Bronchial epithelial cell (primary cell): ENCODE measurements around the gene SERTAD4. TPM values are rescaled to one million over a fixed set of nuclear protein-coding genes. Genes with fewer than 3 reads are reported as not detected.

ENCODE experiments used
- DNase-seq: peaks from one replicate; pipeline ENCODE4 v3.0.0-alpha.2; 2010; ENCODE audit warnings: low read depth
- FAIRE-seq: peaks from 2 replicates; lab custom pipeline; 2011; peaks lifted over from hg19 to GRCh38; lab: Jason Lieb, UNC
- H3K27me3 ChIP-seq: 2 replicates; pipeline ENCODE4 v1.5.1; 2011; ENCODE audit warnings: low read length; ENCODE audit not compliant: control insufficient read depth, insufficient read depth
- H3K36me3 ChIP-seq: 2 replicates; pipeline ENCODE4 v1.5.1; 2011; ENCODE audit warnings: low read length; ENCODE audit not compliant: control insufficient read depth, insufficient read depth
- H3K4me3 ChIP-seq: 2 replicates; pipeline ENCODE4 v1.5.1; 2011; ENCODE audit warnings: mild to moderate bottlenecking, low read depth, low read length, control low read depth
- CTCF ChIP-seq: IDR thresholded peaks from 2 replicates; pipeline ENCODE4 v1.5.1; 2011; ENCODE audit warnings: mild to moderate bottlenecking, moderate library complexity, low read length, control low read depth, inconsistent platforms; ENCODE audit not compliant: insufficient read depth, severe bottlenecking
- total RNA-seq: library from RNA; depleted of rRNA; stranded (reverse); fragments of >200 nt; gene quantifications from 2 replicates; pipeline ENCODE4 v1.2.1, GENCODE V29; 2014

Gene SERTAD4
- total RNA-seq, 1 donor from 2014 or later: 0.26 TPM

- H3K36me3 ChIP-seq: no peaks in the 10 kb centered on the region
- no peak for FAIRE-seq
- no peak for TF ChIP-seq CTCF
- no peak overlapping the region for H3K4me3 ChIP-seq
- H3K27me3 ChIP-seq: no peaks in the 10 kb centered on the region
- DNase-seq: no peak
These were observed 33.8 kb upstream of the SERTAD4 start for GRCh38 chr1:210198840-210199239.

GRCh38 chr1:210200124-210200736 lies 32.4 kb upstream of the SERTAD4 start:
- Histone ChIP-seq H3K4me3 (no peak overlapping the region), H3K27me3 (no peaks in the 10 kb centered on the region), H3K36me3 (no peaks in the 10 kb centered on the region)
- FAIRE-seq (no peak), DNase-seq (peak; percentile 13)
- no peak for TF ChIP-seq CTCF

GRCh38 chr1:210201681-210202080 lies 30.9 kb upstream of the SERTAD4 start:
- no peak overlapping the region for H3K4me3 ChIP-seq
- FAIRE-seq (no peak), DNase-seq (no peak)
- TF ChIP-seq CTCF: no peak
- H3K27me3 ChIP-seq: no peaks in the 10 kb centered on the region
- no peaks in the 10 kb centered on the region for H3K36me3 ChIP-seq

- DNase-seq (no peak), FAIRE-seq (no peak)
- TF ChIP-seq CTCF: no peak
- no peaks in the 10 kb centered on the region for H3K27me3 ChIP-seq
- H3K36me3 ChIP-seq: no peaks in the 10 kb centered on the region
- H3K4me3 ChIP-seq: no peak overlapping the region
These were observed 24.8 kb upstream of the SERTAD4 start for GRCh38 chr1:210207597-210208450.

GRCh38 chr1:210213335-210213734 lies 19.3 kb upstream of the SERTAD4 start:
- FAIRE-seq (no peak), DNase-seq (no peak)
- no peaks in the 10 kb centered on the region for H3K36me3 ChIP-seq
- no peaks in the 10 kb centered on the region for H3K27me3 ChIP-seq
- no peak for TF ChIP-seq CTCF
- no peak overlapping the region for H3K4me3 ChIP-seq
